Fibroblast of the aortic adventitia (primary cell): ENCODE results near the gene ZNF184. TPM values are rescaled to one million over a fixed set of nuclear protein-coding genes. Genes with fewer than 3 reads are reported as not detected.
"Not testable (repeated sequence)": the region's sequence is repeated elsewhere in the genome, so short reads cannot be mapped to it uniquely, and the experiment has no call there.

Experiments
- DNase-seq: peaks from one replicate; pipeline ENCODE4 v3.0.0-alpha.2; 2010; ENCODE audit warnings: low read depth
- H3K4me3 ChIP-seq: 2 replicates; pipeline ENCODE4 v1.5.1; 2011; ENCODE audit warnings: low read depth, mild to moderate bottlenecking, control low read depth, low read length, moderate library complexity
- CTCF ChIP-seq: IDR thresholded peaks from 2 replicates; pipeline ENCODE4 v1.5.1; 2011; ENCODE audit warnings: mild to moderate bottlenecking, low read length, control low read depth, inconsistent platforms; ENCODE audit not compliant: insufficient read depth
- total RNA-seq: library from RNA; depleted of rRNA; stranded (reverse); fragments of >200 nt; gene quantifications from 2 replicates; pipeline ENCODE4 v1.2.3, GENCODE V29; 2012; ENCODE audit warnings: low replicate concordance

ZNF184 gene
- total RNA-seq, 1 donor: 12.2 TPM

GRCh38 chr6:27442932-27443331 is 30.0 kb downstream of the ZNF184 start:
- H3K4me3 ChIP-seq: no peak overlapping the region
- no peak for DNase-seq
- TF ChIP-seq CTCF: no peak

GRCh38 chr6:27441001-27441400 is 31.9 kb downstream of the ZNF184 start:
- no peak overlapping the region for H3K4me3 ChIP-seq
- no peak for DNase-seq
- no peak for TF ChIP-seq CTCF

GRCh38 chr6:27439371-27439770 is 33.5 kb downstream of the ZNF184 start:
- H3K4me3 ChIP-seq: no peak overlapping the region
- no peak for TF ChIP-seq CTCF
- DNase-seq: no peak

- no peak for DNase-seq
Observed at GRCh38 chr6:27433714-27434113, 39.2 kb downstream of the ZNF184 start.

GRCh38 chr6:27428966-27429365 is 43.9 kb downstream of the ZNF184 start:
- no peak overlapping the region for H3K4me3 ChIP-seq
- no peak for TF ChIP-seq CTCF
- no peak for DNase-seq

More at GRCh38 chr6:27433714-27434113, 39.2 kb downstream of the ZNF184 start:
- no peak overlapping the region for H3K4me3 ChIP-seq
- TF ChIP-seq CTCF: no peak

DNA sequence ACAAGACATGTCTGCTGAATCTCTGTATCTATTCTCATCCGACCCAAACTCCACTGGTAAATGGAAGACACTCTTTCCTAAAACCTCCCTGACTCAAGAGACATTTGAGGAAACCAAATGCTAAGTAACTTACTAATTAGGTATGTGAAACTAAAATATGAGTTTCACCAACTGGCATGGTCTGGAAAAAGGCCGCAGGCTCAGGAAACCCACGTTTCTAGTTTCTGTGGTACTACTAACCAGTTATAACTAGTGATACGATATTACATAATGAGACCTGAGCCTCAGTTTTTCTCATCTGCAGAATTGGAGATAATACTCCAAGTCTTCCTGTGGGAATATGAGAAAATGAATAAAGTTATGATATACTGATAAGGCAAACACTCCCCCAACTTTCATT is 44.4 kb downstream of the ZNF184 start:
- no peak for DNase-seq
- TF ChIP-seq CTCF: no peak

GRCh38 chr6:27426045-27426620 is 46.8 kb downstream of the ZNF184 start:
- no peak for DNase-seq
- no peak overlapping the region for H3K4me3 ChIP-seq
- TF ChIP-seq CTCF: no peak

More for the DNA sequence above, 44.4 kb downstream of the ZNF184 start:
- H3K4me3 ChIP-seq: no peak overlapping the region

DNA sequence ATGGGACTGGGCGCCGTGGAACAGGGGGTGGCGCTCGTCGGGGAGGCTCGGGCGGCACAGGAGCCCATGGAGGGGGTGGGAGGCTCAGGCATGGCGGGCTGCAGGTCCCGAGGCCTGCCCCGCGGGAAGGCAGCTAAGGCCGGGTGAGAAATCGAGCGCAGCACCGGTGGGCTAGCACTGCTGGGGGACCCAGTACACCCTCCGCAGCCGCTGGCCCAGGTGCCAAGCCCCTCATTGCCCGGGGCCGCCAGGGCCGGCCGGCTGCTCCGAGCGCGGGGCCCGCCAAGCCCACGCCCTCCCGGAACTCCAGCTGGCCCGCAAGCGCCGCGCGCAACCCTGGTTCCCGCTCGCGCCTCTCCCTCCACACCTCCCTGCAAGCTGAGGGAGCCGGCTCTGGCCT is 48.1 kb downstream of the ZNF184 start:
- DNase-seq, H3K4me3 ChIP-seq: not testable (repeated sequence)
